Left renal pelvis (tissue), 4 donors: Measurements from ENCODE around the gene ARRDC1. TPM values are rescaled to one million over a fixed set of nuclear protein-coding genes. Genes with fewer than 3 reads are reported as not detected.

Experiments
- polyA plus RNA-seq, 4 donors: library from polyadenylated mRNA; unstranded; fragments of 120-200 nt; gene quantifications; one replicate each; pipeline ENCODE4 v1.2.1, GENCODE V29; 2013; ENCODE audit not compliant: insufficient read length in 4 of 4

The ARRDC1 gene
- polyA plus RNA-seq, 4 donors = 17.6 to 45.0 (median 26.7) TPM

Other genes with a start within 250 kb of the ARRDC1 start
- gene EXD3, start 182.5 kb upstream of the ARRDC1 start, polyA plus RNA-seq = 10 to 100 TPM in 2 of 4 donors, 1 to 10 TPM in 2; 8.4 to 26.9 (median 11.4) TPM
- 10 to 100 TPM in 1 of 4 donors, 1 to 10 TPM in 3; 2.5 to 10.9 (median 4.3) TPM for gene NOXA1, start 182.3 kb upstream of the ARRDC1 start, polyA plus RNA-seq
- under 1 TPM; 0.20 to 0.70 (median 0.32) TPM for gene ENTPD8, start 164.3 kb upstream of the ARRDC1 start, polyA plus RNA-seq
- gene NSMF, start 146.4 kb upstream of the ARRDC1 start, polyA plus RNA-seq = 10 to 100 TPM; 40.4 to 51.3 (median 46.4) TPM
- gene PNPLA7, start 55.3 kb upstream of the ARRDC1 start, polyA plus RNA-seq = 1 to 10 TPM; 1.4 to 4.6 (median 2.8) TPM
- 10 to 100 TPM; 11.7 to 30.7 (median 16.4) TPM for gene MRPL41, start 53.8 kb upstream of the ARRDC1 start, polyA plus RNA-seq
- 10 to 100 TPM; 35.3 to 69.8 (median 41.6) TPM for gene DPH7, start 26.8 kb upstream of the ARRDC1 start, polyA plus RNA-seq
- gene ZMYND19, start 15.2 kb upstream of the ARRDC1 start, polyA plus RNA-seq = 10 to 100 TPM; 18.9 to 27.5 (median 20.5) TPM
- 10 to 100 TPM; 61.2 to 81.3 (median 72.9) TPM for gene EHMT1, start 13.3 kb downstream of the ARRDC1 start, polyA plus RNA-seq